Amygdala (tissue), 56 donors: Measurements from ENCODE around the gene MAPK13.
"Not testable (repeated sequence)": the region's sequence is repeated elsewhere in the genome, so short reads cannot be mapped to it uniquely, and the experiment has no call there.

ENCODE experiments used
- DNase-seq, 56 donors: peaks; one replicate each; lab custom pipeline; 2025; lab: John Stamatoyannopoulos, UW

Gene MAPK13

GRCh38 chr6:36126553-36127458 is 3.5 kb upstream of the MAPK13 start:
- no peak for DNase-seq

GRCh38 chr6:36127462-36128016 is 2.8 kb upstream of the MAPK13 start:
- DNase-seq, result no peak

- no peak for DNase-seq
Measured at GRCh38 chr6:36128073-36128472, 2.2 kb upstream of the MAPK13 start.

DNA sequence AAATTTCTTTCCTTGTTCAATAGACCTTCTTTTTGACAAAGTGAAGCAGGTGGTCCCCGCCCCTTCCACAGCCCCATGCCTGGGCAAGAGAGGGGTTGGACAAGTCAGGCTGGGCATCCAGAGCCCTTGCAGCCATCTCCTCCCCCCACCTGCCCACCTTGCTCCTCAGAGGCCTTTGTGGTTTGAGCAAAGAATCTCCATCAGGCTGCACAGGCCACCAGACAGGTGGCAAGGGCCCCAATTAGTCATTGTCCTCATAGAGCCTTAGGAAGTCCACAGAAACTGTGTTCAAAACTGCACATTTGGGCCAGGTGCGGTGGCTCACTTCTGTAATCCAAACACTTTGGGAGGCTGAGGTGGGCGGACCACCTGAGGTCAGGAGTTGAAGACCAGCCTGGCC is 1.5 kb upstream of the MAPK13 start:
- DNase-seq, result no peak

- DNase-seq, result not testable (repeated sequence)
Measured at GRCh38 chr6:36129334-36129733, 979 bp upstream of the MAPK13 start.

DNA sequence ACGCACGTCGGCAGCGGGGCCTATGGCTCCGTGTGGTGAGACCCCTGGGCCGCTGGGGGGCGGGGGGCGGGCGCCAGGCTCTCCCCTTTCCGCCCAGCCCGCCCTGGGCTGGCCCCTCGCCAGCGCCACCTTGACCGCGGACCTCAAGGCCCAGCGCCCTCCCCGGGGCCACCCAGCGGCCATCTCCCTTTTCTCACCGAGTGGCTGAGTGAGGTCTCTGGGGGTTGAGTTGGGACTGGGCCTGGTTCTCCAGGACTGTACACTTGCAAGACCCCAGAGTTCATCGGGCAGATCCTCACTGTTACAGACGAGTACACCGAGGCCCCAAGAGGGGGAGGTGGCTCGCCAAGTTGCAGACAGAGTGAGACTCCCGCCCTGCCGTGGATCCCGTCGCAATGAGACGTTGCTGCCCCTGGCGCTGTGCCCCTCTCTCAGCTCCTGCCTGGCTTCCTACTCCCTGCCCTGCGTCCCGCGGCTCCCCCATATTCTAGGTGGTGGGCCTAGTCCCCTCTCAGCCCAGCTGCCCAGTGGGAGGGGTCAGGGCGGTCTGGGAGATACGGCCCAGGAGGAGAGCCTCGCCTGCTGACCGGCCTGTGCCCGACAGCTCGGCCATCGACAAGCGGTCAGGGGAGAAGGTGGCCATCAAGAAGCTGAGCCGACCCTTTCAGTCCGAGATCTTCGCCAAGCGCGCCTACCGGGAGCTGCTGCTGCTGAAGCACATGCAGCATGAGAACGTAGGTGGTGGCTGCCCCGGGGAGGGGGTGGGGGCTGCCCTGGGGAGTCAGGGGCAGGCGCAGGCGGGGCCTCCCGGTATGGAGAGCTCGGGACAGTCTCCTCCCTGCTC is 576 bp downstream of the MAPK13 start:
- no peak for DNase-seq

DNA sequence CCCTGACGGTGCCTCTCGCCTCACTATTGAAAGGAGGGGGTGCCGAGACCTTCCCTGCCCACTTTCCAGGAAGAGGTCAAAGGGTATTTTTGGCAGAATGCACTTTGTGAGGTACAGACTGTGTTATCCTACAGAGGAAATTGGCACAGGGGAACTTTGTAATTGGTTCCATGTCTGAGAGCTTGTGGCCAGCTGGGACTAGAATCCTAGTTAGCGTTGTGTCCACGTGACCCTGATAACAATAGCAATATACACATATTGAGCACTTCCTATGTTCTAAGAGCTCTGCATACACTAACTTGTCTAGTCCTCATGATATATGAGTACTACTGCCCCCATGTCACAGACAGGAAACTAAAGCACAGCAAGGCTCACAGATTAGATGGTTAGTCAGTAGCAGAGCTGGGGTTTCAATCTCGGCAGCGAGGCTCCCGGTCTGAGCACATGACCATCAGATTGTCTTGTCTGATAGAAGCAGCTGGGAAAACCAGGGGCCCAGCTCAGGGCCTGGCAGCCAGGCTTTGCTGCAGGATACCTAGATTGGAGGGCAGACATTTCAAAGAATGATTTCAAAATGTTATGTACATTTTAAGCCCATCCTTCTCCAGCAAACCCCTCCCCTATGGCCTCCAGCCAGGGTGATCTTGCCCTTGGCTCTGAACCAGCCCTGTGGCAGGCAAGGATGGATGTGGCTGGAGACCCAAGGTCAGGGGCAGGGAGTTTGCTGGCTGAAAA is 1.4 kb downstream of the MAPK13 start:
- DNase-seq, result peak in 6 of 56 donors; percentile 13 to 41 (median 33)

DNA sequence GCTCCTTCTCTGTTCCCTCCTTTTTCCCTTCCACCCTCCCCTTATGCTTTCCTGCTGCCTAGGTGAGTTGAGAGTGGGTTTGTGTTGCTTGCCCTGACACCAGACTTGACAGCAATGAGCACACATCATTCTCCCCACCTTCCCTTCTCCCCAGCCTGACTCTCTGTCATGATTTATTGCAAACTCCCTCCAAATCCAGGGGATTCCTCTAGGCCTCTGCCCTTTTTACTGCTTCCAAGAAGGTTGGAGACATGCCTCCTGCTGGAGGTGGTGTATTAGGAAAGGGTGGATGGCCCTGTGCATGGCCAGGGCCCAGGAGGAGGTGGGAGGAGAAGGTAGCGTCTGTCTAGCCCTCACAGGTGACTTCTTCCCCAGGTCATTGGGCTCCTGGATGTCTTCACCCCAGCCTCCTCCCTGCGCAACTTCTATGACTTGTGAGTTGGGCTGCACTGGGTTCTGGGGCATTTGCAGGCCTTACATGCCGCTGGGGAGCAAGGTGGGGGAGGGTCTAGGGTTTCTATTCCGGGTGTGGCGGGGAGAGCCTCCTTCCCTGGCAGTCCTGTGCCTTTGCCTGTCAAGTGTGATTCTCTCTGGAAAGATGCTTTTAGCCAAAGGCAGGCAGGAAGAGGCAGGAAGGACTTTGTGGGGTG is 2.1 kb downstream of the MAPK13 start:
- DNase-seq, result no peak

- DNase-seq, result no peak
Measured at GRCh38 chr6:36133148-36133547, 2.8 kb downstream of the MAPK13 start.

DNA sequence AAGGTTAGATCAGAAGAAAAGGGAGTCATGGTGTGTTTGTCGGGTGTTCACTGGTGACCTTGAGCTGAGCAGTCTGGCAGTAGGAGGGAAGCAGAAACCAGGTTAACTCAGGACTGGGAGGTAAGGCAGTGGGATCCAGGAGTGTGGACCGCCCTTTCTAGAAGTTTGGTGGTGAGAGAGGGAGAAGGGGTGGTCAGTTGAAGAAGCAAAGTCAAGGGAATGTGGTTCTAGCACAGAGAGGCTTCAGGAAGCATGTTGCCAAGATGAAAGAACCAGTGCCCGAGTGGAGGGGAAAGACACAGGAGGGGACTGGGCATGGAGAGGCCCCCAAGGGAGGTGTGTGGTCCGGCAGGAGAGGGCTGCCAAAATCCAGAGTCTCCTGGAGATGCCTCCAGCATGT is 3.6 kb downstream of the MAPK13 start:
- DNase-seq, result no peak

DNA sequence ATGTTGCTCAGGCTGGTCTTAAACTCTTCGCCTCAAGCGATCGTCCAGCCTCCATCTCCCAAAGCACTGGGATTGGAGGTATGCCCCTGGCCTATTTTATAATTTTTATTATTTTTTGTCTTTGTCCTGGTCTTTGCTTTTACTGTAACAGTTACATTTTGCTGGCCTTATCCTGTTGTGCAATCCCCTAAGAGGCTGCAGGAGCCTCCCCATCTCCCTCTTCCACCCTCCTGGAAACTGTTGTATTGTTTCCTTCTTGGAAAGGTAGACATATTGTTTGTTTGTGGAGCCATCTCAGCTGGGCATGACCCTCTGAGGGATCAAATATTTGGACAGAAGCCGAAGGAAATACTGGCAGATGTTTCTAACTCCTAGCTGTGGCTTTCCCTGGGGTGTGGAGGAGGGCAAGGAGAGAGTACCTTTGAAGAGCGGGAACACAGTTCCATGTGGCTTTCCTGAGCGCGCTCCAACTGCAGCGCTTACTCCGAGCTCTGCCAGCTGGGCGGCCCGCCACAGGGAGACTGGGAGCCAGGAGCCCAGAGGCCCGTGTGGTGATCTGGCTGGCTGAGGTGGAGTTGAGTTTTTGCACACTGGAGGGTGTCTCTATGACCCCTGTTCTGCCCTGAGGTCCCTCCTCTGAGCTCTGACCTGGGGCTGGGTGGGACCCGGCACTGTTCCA is 4.9 kb downstream of the MAPK13 start:
- DNase-seq, result peak in 3 of 56 donors; percentile 15 to 36 (median 18)

DNA sequence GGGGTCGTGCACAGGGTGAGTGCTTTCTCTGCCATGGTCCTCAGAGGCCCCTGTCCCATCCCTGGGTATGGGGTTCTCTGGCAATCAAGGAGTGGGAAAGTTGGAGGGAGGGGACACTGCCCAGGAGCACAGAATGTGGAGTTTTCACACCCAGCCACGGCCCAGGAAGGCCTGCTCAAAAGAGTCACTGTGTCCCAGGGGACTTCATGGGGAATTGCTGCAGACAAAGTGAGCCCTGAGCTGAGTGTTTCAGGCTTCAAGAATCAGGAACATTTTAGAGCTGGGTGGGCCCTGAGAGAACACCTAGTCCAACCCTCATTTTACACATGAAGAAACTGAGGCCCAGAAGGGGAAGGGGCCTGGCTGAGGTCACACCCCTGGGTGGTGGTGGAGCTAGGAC is 5.7 kb downstream of the MAPK13 start:
- DNase-seq, result no peak

DNA sequence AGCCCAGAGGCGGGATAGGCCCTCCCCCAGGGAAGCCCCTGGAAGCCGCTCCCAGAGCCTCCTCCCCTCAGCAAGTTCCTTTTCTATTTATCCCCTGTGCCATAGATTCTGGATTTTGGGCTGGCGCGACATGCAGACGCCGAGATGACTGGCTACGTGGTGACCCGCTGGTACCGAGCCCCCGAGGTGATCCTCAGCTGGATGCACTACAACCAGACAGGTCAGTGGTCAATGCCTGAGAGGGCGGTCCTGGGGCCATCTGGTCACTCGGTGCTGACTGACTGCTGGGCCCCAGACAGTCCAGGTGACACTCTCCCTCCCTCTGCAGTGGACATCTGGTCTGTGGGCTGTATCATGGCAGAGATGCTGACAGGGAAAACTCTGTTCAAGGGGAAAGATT is 6.2 kb downstream of the MAPK13 start:
- no peak for DNase-seq

- no peak for DNase-seq
Measured at GRCh38 chr6:36138667-36139066, 8.4 kb downstream of the MAPK13 start.

DNA sequence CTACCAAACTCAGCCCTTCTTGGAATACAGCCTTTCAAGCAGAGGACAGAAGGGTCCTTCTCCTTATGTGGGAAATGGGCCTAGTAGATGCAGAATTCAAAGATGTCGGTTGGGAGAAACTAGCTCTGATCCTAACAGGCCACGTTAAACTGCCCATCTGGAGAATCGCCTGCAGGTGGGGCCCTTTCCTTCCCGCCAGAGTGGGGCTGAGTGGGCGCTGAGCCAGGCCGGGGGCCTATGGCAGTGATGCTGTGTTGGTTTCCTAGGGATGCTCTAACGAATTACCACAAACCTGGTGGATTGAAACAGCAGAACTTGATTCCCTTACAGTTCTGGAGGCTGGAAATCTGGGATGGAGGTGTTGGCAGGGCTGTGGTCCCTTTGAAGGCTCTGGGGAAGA is 9.1 kb downstream of the MAPK13 start:
- peak in 5 of 56 donors; percentile 16 to 38 (median 34) for DNase-seq

DNA sequence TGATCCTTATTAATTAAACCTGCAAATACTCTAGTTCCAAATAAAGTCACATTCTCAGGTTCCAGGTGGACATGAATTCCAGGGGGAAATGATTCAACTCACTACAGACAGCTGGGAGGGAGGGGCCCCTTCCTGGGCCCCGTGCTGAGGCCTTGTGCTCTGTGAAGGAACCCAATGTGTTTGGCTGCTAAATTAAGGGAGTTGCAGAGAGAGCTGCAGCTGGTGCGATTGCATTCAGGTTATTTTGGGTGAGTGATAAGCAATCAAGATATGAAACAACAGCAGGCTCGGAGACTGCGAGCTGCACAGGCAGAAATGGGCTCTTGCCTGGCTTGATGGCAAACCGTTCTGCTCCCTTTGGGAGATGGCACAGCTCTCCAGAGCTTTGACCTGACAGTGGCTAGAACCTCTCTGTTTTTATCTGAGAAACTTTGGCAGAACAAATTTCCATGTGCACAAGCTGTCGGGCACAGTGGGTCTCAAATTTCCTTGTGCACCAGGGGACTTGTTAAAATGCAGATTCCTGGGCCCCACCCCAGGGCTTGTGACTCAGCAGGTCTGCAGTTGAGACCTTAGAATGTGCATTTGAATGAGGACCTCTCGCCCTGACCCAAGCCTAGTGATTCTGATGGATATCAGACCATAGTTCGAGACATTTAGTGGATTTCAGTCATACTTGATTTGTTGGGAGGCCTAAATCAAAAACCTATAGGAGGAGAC is 9.8 kb downstream of the MAPK13 start:
- peak in 3 of 56 donors; percentile 21 to 24 (median 23) for DNase-seq

DNA sequence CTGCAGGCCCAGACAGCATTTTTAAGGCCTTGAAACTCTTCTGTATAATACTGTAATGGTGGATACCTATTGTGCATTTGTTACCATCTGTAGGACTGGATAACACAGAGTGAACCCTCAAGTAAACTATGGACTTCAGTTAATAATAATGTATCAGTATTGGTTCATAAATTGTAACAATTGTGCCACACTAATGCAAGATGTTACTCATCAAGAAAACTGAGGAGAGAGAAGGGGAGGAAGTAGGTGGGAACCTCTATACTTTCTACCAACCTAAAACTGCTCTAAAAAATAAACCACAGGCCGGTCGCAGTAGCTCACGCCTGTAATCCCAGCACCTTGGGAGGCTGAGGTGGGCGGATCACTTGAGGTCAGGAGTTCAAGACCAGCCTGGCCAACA is 10.8 kb downstream of the MAPK13 start:
- DNase-seq, result no peak

- DNase-seq, result no peak
Measured at GRCh38 chr6:36141961-36142360, 11.6 kb downstream of the MAPK13 start.
